Measurements from ENCODE around the gene FSTL5.
"Not testable (repeated sequence)": the region's sequence is repeated elsewhere in the genome, so short reads cannot be mapped to it uniquely, and the experiment has no call there.

FSTL5 gene

DNA sequence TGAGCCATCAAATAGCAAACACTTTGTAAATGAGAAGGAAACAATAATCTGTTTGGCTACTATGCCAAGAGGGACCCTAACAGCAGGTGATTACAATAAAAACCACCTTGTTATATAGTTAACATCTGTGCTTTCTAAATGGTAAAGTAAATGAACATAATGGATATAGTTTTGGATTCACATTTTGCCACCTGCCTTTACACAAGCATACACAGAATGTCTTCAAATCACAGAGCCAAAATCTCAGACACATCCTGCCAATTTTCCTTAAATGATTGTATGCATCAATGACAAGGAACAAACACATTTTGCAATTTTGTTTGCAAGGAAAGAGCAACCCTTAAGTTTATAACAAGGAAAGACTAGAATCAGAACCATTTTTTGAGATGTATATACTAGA, 334.2 kb downstream of the FSTL5 start:
- no peak for DNase-seq

DNA sequence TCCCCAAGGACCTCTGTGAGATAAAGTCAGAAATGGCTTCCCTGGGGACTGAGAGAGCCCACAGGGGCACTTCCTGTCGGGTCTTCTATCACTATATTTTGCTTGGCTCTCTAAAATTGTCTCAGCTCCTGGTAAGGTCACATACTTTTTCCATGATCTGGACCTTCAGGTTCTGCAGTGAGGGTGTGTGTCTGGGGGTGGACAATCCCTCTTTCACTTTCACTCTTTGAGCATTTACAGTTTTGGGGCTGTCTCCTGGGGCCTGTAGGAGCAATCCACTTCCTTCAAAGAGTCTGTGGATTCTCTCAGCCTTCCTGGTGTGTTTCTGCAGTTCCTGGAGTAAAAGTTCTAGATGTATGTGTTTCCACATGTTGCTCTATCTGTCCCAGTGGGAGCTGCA, 335.7 kb downstream of the FSTL5 start:
- DNase-seq: no peak

DNA sequence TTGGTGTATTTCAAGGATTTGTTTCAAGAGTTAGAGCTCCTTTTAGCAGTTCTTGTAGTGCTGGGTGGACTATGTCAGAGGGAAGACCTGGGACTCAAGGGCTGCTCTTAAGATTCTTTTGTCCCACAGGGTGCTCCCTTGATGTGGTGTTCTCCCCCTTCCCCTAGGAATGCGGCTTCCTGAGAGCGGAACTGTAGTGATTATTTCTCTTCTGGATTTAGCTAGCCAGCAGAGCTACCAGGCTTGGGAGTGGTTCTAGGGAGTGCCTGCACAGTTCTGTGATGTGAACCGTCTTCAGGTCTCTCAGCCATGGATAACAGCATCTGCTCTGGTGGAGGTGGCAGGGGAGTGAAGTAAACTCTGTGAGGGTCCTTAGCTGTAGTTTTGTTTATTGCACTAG, 336.8 kb downstream of the FSTL5 start:
- no peak for DNase-seq

DNA sequence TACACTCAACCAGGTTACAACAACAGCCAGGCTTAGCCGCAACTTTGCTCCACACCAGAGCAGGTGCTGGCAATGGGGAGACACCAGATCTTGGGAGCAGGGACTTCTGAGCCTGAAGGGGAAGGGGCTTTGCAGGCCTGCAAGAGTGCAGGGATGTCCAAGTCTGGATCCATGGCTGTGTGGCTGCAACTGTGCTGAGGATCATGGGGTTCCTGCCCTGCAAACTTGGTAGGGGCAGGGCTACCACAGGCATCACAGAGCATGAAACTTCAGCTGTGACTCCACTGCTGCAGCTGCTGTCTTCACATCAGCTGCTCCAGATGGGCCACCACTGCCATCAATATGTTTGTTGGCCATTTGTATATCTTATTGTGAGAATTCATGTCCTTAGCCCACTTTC, 340.4 kb downstream of the FSTL5 start:
- DNase-seq: no peak

DNA sequence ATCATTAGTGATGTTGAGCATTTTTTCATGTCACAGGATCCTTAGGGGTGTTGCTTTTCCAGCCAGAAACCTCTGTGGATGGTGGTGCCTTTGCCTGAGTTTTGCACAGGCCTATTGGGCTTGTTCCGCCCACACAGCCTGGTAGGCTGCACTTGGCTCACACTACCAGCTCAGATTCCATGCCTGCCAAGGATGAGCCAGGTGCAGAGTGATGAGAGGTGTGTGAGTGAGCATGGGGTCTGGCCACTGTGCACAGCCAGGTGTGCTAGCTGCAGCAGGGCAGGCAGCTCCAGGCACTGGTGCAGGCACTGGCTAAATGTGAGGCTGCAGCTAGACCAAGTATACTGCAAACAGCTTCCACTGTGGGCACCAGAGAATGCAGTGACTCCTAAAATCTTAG, 341.6 kb downstream of the FSTL5 start:
- no peak for DNase-seq

DNA sequence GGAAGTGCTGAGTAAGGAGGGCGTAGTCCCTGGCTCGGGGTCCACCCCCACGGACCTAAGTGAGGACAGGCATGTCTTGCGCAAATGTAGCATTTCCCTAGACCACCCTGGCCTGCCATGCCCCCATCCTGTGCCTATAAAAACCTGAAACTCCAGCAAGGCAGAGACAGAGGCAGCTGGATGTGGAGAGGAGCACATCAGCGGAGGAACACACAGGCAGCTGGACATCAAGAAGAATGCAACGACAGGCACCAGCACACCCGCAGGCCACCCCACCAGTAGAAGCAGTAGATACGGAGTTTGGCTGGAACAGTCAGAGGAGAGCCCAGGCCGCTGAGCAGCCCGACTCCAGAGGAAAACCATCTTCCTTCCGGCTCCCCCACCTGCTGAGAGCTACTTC, 345.9 kb downstream of the FSTL5 start:
- DNase-seq: no peak

DNA sequence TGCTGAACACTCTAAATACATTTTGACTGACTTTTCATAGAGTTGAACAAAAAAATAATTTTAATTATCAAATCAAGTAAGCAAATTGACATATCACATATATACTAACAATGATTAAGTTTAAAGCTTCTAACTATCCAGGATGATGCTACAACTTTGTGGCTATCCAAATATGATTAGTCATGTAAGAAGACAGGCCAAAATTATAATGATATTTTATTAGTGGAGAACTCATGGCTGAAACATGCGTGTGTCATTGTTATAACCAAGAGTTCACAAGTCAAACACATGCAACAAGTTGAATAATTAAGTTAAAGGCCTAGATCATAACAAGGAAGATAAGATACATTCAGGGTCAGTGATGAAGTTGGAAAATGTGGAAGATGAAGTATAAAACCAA, 346.8 kb downstream of the FSTL5 start:
- no peak for DNase-seq

DNA sequence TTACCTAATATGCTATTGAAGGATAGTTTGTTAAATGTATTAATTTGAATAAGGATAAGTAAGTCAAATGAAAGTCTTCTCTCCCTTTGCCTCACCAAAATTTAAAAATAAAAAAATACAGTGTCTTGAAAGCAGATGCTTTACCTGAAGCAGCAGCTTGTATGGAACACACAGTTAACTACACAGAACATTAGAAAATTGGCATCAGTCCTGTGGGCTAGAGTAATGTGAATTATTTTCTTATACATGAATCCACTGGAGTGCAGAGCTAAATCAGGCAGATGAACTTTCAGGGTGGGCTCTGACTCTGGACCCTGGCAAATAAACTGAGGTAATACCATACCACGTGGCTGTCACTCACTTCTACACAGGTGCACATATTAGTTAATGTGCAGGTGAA, 348.0 kb downstream of the FSTL5 start:
- no peak for DNase-seq

DNA sequence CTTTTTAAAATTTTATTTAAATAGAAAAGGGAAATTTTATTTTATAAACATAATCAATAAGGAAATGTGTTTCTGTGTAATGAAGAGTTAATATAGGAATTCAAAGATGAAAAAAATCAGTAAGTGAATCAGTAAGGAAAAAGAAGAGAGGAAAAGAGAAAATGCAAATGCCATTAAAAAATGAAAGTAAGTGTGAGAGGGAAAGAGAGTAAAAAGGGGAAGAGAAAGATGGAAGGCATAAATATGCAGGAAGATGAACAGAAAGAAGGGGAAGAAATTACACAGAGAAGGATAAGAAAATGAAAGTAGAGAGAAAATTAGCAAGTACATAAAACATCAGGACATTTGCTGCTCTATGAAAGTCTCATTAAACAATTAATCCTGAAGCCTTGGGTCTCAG, 349.9 kb downstream of the FSTL5 start:
- DNase-seq: no peak

DNA sequence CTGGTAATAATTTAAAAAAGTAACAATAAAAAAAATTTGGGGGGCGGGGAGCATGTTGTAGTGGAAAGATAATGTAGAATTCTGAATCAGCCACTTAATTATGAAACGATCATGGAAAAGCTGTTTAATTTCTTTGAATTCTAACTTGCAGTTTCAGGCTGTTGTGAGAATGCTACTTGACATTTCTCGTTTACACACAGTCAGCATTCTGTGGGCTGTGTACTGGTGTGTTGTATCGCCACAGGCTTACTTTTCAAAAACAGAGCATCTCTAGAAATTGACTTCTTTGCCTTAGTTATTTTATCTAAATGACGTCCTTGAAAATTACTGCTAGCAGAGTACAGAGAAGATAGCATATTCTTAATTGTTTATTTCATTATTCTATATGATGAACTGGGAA, 350.4 kb downstream of the FSTL5 start:
- DNase-seq: no peak

DNA sequence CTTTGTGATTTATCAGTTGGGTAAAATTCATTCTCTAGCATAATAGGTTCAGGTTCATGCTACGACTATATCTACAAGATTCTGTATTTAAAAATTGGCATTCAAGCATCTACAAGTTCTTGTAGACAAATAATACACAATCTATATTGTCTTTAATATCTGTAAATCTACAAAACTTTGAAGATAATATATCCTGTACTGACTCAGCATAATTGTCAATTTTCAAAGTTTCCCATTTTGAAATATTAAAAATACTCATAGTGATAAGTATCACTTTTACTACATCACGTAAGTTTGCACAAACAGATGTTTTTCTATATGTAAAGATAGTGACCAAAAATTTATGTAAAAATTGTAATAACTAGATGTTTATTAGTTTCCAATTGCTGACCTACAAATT, 360.6 kb downstream of the FSTL5 start:
- DNase-seq: no peak

DNA sequence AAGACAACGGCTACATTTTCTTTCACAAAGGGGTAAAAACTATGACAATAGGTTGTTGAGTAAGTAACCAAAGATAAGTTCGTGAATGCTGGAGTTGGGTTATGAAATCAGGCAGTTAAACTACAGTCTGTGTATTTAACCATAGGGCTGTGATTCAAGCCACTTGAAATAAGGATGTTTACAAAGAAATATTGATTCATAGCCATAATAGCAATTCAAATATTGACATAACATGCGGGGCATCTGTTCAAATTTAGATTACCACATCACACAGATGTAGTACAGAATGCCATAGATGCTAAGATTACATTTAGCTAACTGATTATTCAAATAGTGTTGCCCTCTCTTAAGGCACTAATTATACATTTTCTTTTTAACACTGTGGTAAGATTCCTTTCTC, 364.1 kb downstream of the FSTL5 start:
- DNase-seq: no peak

DNA sequence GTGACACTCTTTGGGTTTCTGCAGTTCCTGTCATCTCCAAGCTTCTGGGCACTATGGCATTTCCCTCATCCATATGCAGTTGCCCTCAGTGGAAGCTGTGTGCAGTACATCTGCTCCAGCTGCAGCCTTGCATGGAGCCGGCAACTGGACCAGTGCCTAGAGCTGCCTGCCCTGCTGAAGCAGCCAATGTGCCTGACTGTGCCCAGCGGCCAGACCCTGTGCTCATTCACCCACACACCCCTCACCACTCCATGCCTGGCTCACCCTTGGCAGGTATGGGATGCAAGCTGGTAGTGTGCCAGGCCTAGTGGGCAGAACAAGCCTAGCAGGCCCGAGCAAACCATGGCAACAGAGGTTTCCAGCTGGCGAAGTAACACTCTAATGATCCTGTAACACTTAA, 370.8 kb downstream of the FSTL5 start:
- DNase-seq: no peak

DNA sequence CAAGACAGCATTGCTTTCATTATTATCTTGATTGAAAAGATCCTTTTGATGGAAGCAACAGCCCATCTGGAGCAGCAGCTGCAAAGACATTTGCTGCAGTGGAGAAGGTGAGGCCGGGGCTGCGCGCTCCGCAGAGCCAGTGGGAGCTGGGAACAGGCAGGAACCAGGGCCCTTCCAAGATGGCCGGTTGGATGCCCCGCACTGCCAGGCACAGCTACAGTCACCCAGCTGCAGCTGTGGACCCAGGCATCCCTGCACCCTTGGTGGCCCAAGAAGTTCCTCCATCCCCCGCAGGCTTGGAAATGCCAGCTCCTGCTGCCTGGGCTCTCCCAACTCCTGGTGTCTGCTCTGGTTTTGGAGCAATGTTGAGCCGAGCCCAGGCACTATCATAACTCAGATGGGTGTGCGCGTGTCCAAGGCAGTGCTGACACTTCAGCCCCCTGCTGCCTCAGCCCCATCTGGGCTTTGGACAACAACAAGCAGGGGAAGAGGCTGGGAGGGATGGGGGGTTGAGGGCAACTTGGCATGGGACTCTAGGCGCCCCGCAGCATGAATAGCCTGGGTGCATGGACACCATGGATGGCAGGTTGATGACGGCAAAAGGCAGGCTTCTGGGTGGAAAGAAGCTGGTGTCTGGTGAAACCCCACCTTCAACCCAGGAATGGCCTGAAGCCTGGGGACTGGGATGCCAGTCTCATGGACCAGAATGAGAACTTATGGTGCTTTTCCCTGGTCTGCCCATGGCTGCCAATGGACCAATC, 371.8 kb downstream of the FSTL5 start:
- DNase-seq: no peak

DNA sequence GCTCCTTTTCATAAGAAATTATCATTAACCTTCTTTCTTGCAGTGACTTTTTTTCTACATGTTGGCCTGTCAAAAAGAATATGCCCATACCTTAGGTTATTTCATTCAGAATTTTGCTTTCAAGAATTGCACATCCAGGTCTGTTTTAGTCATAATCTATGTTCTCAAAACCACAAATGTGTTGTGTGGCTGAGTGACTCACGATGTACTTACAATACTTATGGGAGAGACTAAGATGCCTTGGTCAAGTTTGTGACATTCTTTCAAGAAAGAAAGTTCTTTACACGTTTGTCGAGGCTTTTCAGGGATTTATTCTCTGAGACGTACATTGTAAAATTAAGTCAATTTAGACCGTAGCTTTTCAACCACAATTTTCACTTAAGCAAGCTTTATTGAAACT, 396.7 kb downstream of the FSTL5 start:
- DNase-seq: no peak

DNA sequence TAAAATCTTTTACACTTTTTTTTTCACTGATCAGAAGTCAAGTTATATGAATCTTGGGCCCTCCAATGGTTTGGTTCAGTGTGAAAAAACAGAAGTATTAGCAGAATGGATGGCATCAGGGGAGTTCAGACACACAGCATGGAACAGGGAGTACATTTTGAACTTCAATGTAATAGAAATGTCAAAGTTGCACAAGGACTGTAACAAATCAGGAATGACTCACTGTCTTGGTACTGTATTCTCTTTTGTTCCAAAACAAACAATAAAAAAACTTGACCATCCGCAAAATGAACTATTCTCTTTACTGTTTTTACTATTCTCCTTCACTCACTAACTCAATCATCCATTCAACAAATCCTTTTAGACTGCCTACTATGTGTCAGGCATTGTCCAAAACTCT, 401.0 kb downstream of the FSTL5 start:
- DNase-seq: no peak

DNA sequence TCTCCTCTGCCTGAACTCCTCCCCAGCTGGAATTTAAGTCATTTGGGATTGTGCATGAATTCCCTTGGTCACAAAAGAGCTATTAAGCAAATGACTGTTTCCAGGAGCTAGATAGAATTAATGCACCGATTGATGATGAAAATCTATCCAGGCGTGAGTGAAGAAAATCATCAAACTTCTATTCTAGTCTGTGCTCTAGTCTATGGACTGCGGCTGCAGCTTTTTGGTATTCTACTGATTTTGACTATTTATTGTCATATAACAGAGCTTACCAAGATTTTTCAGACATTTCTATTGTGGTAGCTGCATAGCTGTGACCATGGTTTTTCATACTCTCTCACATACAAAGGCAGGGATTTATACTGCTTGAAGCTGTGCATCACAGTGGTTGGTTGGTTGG, 403.8 kb downstream of the FSTL5 start:
- no peak for DNase-seq

DNA sequence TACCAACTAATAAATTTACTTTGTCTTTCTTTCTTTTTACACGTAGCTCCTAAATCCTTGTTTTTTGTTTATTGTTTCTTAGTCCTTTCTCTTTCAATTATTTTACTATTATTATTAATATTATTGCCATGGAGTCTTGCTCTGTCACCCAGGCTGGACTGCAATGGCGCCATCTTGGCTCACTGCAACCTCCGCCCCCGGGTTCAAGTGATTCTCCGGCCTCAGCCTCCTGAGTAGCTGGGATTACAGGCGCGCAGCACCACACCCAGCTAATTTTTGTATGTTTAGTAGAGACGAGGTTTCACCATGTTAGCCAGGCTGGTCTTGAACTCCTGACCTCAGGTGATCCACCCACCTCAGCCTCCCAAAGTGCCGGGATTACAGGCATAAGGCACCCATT, 405.4 kb downstream of the FSTL5 start:
- not testable (repeated sequence) for DNase-seq

DNA sequence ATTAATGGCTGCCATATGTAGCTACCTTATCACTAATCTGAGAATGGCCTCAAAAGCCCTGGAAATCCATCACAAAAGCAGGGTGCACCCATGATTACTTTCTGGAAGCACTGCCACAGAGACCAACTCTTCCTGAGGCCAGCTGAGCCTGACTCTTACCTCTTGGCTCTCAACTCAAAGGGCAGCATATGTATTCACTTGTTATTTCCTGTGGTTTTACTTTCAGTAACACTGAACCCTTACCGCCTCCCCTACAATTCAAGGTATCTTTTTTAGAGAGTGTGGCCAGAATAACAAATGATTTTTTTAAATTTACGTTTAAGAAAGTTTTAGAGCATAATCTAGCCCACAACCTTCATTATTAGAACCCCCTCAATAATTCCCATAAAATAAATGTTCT, 434.9 kb downstream of the FSTL5 start:
- no peak for DNase-seq

DNA sequence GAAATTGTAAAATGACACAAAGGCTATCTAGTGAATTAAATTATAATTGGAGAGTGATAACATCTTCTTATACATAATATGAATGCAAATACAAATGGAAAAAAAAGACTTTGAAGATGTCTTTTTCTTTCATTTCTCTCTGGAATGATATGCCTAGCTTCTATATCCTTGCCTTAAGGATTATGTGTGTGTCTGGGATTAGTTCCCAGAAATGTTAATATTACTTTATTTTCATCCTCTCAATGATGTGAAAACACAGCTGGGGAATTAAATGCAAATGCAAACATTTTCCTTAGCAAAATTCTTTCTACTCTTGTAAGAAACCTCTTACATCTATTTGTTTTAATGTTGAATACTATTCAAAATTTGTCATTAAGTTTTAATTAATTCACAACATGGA, 441.9 kb downstream of the FSTL5 start:
- no peak for DNase-seq

DNA sequence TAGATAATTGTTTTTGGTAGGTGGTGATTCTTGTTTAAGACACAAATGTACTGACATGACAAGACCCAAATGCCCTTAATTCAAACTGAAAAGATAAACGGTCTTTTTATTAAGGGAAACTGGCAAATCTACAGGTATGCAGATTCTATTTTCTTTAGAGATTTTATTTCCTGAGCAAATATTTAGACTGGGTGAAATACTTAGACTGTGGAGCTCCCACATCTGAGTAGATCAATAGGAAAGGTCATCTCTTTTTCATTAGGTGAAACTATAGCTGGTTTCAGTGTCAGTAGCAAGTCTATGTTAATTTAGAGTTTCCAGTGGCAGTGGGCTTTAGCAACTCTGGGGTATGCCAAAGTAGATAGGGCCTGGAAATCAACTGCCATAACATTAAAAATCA, 446.7 kb downstream of the FSTL5 start:
- no peak for DNase-seq

DNA sequence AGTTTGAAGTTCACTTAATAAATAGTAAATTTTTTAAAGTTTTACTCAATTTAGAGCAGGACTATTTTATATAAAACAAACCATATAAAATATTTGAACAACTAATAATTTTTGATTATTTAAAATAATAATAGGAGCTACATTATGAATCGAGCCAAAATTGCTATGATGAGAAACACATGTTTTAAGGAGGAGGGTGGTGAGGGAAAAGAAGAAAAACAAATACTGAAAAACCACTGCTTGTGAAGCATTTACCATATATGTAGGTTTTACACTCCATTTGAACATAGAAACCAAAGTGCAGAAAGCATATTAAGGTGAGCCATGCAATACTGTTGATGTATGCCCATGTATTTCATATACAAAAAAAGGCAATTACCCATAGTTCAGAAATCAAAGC, 448.9 kb downstream of the FSTL5 start:
- no peak for DNase-seq

DNA sequence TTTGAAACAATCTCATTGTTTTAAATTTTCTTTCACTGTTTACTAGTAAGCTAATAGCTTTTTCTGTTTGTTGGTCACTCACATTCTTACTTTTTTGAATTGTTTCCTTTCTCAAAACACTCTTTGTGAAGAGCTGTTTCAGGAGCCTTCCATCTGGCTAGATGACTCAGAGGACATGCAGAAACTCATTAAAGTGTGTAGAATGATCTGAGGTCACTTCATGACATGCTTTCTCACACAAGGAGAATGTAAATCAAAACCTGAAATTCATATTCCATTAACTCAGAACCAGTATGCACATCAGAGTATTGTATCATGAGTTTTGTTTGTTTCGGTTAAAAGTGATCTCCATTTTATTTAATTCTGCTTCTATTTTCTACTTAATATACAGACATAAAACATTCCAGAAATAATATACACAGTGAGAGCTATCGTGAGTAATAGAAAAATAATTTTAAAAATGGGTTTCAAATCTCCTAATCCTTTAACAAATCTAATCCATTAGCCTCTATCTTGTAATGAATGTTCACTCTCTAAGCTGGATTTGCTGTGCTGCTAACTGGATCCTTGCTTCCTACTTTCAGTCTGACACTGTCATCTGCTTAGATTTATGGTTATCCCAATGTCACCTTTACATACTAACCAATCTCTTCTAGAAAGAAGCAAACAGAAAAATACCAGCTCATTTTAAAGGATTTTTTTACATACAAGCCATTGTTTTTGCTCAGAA, 449.6 kb downstream of the FSTL5 start:
- no peak for DNase-seq

DNA sequence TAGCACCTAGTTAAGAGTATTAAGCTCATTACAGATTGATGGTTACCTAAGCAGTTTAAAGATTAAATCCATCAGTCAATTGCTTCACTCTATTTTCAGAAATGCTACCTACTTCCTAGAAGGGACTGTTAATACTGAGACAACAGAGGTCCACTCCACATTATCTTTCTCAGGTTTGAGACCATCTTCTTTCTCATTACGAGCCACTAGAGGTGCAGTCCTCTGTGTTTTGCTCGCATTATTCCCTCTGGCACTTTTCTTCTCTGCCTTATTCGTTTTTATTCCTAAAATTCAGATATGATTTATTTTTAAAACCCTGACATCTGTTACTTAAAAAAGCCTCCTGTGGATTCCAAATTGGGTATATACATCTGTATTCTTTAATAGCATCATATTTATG, 459.1 kb downstream of the FSTL5 start:
- DNase-seq: no peak

DNA sequence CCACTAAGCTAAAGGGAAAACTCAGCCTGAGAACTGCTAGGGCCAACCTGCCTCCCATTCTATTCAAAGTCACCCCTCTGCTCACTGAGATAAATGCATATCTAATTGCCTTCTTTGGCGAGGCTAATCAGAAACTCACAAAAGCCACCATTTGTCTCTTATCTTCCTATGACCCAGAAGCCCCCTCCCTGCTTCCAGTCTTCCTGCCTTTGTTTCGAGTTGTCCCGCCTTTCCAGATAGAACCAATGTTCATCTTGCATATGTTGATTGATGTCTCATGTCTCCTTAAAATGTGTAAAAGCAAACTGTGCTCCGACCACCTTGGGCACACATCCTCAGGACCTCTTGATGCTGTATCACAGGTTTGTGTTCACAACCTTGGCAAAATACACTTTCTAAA, 459.8 kb downstream of the FSTL5 start:
- no peak for DNase-seq

Measured in suppressor macrophage (primary cell).